HG03064 (cell line): ENCODE results near the gene AGK.
"Not testable (repeated sequence)": the region's sequence is repeated elsewhere in the genome, so short reads cannot be mapped to it uniquely, and the experiment has no call there.

Source experiments
- ATAC-seq: cut with Tn5 transposase; IDR thresholded peaks from one replicate; pipeline ENCODE4 v1.9.1; 2021; ENCODE audit warnings: low read depth; ENCODE audit not compliant: unreplicated experiment

Gene AGK

DNA sequence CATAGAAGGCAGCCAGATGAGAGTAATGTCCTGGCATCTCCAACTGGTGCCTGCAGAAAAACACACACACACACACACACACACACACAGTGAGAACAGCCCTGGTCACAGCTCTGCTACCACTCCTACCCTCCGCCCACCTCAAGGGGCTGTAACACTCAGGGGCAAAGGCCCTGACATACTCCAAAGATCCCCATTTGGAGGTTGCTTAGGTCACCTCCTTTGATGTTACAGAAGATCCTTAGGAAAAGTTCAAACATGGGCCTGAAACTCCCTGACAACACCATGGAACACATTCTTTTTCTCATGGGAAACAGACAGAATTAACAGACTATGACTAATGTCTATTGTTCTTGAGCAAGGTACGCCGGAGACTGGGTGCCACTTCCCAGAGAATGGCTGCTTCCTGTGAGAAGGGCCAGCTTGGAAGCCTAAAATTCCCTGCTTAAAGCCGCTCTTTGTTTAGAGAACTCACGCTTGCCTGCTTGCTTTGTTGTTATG lies 123.0 kb downstream of the AGK start:
- ATAC-seq: no peak

GRCh38 chr7:141674702-141675101 lies 123.5 kb downstream of the AGK start:
- no peak for ATAC-seq

- no peak for ATAC-seq
Observed at GRCh38 chr7:141675436-141676215, 124.4 kb downstream of the AGK start.

- no peak for ATAC-seq
Observed at GRCh38 chr7:141676618-141677017, 125.4 kb downstream of the AGK start.

DNA sequence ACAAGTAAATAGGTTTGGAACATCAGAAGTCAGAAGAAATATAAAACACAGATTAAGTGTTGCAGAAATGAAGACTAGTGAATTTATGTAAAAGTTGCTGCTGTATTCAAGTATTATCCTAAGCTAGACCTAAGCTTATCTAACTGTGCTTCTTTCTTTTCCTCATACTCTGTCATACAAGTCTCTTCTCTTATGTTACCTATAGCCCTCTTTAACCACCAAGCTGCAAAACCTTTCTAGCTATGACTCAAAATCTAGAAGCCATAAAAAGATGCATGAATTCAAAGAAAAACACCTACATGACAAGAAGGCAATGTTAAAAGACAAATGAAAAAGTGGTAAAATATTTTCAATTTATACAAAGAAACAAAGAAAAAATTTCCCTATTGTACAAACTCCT lies 127.8 kb downstream of the AGK start:
- ATAC-seq: no peak

DNA sequence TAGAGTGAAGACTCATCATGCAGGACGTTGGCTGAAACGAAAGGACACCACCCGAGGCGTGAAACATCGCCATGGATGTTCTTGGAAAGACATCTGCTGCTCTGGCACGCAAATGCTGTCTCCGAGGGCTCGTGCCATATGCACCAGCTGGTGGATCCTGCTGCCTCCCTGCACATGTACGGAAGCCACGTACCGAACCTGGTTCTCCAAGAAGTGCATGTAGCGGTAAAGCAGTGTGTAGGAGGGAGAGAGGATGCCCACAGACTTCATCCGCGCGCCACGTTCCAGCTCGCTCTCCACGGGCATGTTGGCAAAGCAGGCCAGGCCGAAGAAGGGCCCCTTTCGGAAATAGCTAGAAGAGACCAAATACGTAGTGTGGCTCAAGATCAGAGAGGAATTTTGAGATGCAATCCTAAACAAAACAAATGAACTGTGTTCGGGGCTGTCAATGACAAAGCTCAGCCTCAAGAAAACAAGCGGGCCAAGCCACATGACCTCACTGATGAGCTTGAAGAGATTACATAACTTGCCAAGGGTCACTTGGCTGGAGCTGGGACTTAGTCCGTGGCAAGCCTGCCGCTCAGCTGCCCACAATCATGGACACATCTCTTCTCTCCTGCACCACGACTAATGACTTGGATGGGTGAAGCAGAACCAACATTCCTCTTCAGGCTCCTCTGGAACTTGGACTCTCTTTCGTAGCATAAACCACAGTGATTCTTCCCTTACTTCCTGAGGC lies 134.2 kb downstream of the AGK start:
- ATAC-seq: no peak

DNA sequence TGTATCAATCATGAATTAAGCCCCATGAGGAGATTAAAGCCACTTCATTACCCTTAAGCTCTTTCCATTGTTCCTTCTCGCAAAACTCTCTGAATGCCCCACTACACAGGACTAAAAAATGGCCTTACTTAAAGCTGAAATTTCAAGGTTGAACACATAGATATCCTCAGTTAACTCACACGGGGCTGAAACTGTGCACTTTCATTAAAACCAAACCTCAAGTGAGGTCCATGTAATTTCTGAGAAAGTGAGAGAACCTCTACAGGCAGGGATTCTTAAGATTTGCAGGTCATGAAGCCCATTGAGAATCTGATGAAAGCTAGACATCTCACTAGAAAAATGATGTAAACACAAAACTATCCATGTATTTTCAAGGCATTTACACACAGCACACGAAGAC lies 134.9 kb downstream of the AGK start:
- no peak for ATAC-seq

GRCh38 chr7:141686670-141687069 lies 135.5 kb downstream of the AGK start:
- ATAC-seq: no peak

DNA sequence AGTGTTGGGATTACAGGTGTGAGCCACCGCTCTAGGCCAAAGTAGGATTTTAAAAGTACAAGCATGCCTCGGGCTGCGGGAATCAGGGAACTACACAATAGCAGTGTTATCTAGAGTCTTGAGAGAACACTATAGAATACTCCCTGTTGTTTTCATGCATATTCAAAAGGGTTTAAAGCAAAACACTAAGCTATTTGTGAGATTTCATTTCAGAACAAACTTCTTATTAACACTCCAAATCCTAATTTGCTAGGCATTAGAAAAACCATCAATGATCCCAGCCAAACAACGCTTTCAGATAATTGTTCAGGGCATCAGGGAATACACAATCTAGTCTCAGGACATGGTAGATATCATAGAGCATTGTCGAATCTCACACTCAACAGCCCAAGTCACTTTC lies 136.8 kb downstream of the AGK start:
- no peak for ATAC-seq

GRCh38 chr7:141689072-141689825 lies 138.0 kb downstream of the AGK start:
- ATAC-seq: not testable (repeated sequence)

- no peak for ATAC-seq
Observed at GRCh38 chr7:141691540-141691939, 140.3 kb downstream of the AGK start.

DNA sequence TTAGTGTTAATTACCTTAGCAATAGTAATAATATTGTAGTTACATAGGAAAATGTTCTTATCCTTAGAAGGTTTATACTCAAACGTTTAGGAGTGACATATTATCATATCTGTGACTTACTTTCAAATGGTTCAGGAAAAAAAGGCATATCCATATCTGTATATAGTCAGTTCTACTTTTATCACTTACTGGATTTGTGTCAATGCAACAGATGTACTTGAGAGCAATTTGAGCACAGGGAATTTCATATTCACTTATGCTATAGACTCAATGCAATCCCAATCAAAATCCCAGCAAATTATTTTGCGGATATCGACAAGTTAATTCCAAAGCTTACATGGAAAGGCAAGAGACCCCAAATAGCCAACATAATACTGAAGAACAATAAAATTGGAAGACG lies 140.8 kb downstream of the AGK start:
- ATAC-seq: no peak

GRCh38 chr7:141693082-141693481 lies 141.9 kb downstream of the AGK start:
- ATAC-seq: no peak

GRCh38 chr7:141695803-141696289 lies 144.6 kb downstream of the AGK start:
- no peak for ATAC-seq

DNA sequence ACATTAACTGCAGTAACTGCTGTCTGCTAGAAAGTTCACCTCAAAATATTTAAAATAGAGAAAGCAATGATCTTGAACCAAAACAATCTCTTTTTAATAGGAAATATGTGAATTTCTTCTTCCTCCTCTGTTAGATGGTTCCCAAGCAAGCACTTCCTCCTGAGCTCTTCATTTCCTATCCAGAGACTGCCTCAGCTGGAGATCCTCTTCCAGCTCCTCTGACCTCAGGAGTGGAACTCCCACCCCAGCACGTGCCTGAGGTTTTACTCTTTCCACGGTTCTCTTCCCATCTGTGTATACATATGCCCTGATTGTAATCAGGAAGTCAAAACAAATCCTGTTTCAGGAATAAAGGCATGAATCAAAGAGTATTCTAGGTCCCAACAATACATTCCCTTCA lies 145.1 kb downstream of the AGK start:
- no peak for ATAC-seq

GRCh38 chr7:141697211-141697871 lies 146.1 kb downstream of the AGK start:
- no peak for ATAC-seq

DNA sequence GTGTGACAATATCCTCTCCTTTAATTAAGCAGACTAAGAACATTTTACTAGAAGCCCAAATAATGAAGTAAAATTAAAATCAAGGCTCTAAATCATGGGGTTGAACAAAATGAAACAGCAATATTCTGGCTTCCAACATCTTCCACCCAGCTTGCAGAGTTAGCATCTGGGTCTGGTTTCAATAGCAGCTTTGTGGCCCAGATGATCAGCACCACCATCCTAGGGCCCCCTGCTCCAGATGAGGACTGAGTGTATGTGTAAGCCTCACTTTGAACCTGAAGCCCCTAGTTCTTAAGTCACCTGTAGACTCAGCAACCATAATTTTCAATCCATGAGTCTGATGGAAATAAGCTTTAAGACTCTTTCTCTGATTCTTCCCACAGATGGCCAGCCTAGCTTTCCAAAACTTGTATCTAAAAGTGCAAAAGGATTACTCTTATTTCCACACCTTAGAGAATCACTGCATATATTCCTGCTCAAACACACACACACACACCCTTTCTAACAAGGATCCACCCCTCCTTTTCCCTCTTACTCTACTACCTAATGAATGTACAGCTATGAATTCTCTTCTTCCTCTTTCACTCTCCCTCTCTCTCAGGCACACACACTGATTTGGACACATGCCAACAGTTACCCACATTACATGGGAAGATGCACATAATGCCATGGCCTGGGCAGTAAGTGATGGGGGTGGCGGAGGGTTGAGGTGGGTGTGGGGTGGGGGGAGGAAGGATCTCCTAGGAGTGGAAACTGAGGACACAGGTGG lies 147.2 kb downstream of the AGK start:
- ATAC-seq: no peak

- no peak for ATAC-seq
Observed at GRCh38 chr7:141699860-141700259, 148.7 kb downstream of the AGK start.

DNA sequence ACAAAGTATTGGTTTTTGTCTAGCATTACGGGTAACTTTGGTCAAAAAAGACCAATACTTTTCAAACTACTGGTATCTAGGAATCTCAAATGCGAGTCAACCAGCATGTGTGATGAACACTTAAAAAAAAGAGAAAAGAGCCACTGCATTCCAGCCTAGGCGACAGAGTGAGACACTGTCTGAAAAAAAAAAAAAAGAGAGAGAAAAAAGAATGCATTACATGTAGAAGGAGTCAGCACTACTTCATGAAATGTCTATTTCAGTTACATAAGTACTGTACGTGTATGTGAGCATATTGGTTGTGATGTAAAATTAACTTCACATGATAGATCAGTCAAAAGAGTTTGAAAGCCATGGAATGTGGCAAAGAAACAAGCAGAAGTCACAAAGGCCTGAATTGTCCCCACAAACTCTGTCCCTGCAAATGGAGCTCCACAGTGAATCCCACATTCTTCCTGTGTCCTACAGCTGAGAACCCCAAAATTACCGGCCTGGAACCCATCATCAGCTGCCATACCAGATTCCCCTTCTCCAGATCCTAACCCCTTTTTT lies 149.2 kb downstream of the AGK start:
- ATAC-seq: no peak
